Fibroblast of skin of right biceps (primary cell): Measurements from ENCODE around the gene MALSU1.
"Not testable (repeated sequence)": the region's sequence is repeated elsewhere in the genome, so short reads cannot be mapped to it uniquely, and the experiment has no call there.

Experiments
- DNase-seq: peaks from one replicate; pipeline ENCODE4 v3.0.0-alpha.2; 2013

MALSU1 gene

DNA sequence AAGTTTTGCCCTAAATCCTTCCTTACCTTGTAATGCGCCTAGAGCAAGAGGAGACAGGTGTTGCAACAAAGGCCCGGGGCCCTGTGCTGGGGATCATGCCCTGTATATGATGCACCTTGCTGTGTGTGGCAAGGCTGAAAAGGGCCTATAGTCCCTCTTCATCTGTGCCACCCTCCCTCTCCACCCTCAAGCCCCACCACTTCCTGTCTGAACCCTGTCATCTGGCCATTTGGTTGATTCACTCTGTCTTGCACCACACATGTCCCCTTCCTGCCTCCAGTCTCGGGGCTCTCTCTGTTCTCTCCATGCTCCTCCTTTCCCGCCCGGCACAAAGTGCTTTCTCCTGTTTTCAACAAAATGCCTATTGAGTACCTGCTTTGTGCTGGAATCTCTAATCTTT lies 11.5 kb upstream of the MALSU1 start:
- no peak for DNase-seq

DNA sequence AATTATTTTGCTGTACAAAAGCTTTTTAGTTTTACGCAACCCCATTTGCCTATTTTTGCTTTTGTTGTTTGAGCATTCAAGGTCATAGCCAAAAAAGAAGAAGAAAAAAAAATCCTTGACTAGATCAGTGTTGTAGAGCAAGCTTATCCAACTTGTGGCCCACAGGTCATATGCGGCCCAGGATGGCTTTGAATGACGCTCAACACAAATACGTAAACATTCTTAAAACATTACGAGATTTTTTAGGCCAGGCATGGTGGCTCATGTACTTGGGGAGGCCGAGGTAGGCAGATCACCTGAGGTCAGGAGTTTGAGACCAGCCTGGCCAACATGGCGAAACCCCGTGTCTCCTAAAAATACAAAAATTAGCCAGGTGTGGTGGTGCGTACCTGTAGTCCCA lies 8.1 kb upstream of the MALSU1 start:
- DNase-seq = no peak

DNA sequence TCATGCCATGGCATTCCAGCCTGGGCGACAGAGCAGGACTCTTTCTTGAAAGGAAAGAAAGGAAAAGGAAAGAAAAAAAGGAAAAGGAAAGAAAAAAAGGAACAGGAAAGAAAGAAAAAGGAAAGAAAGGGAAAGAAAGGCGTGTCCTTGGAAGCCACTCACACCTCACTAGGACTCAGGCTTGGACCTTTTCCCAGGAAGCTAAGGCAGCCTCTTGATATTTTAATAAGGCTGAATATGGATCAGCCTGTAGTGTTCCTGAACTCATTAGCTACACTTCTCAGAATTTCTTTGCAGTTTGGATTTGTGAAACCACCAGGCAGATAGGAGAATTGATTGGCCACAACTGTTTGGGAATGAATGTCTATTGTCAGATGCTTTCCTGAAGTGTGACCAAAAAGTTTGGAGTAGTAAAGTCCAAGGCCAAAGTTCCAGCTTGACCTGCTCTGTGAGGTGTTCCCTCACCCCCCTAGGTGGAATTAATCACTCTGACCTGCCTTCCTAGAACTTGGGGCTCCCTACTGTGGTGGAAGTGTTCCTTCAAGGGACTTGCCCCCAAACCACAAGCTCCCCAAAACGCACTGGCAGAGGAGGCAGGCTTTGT lies 7.1 kb upstream of the MALSU1 start:
- DNase-seq = no peak

DNA sequence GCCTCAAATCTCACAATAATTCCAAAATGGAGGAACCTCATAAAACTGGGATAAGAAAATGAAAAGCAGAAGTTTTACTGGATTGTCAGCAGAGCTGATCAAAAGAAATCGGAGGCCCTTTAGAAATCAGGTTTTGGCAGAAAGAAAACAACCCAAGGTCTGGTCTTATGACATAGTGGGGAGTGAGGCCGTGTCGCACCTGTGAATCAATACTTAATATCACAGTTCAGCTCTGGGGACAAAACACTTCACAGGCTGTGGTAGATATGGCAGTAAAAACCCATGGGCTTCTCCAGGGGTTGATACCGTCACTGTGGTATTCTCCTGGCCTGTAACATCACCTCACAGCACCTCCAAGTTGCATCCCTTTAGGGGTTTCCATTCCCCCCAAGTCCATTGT lies 6.5 kb upstream of the MALSU1 start:
- DNase-seq = no peak

DNA sequence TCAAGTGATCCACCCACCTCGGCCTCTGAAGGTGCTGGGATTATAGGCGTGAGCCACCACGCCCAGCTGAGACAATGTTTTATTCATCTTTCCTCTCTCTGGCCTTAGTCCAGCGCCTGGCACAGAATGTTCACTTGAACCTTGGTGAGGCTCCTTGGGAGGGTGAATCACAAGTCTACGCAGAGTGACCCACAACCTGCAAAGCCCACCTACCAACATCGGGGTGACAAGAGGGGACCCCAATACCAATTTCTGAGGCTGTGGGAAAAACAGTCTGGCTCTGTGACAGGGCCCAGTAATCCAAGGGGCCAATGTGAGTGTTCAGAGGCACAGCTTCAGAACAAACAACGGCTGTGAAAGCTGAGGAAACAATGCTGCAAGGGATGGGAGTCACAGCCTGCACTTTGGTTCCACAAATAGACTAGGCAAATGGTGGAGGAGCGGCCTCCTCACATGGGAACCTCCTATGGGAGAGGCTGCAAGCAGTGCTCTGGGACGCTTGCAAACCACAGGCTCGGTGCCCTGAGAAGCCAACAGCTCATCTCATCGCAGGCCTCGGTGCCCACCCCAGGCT lies 5.6 kb upstream of the MALSU1 start:
- no peak for DNase-seq

DNA sequence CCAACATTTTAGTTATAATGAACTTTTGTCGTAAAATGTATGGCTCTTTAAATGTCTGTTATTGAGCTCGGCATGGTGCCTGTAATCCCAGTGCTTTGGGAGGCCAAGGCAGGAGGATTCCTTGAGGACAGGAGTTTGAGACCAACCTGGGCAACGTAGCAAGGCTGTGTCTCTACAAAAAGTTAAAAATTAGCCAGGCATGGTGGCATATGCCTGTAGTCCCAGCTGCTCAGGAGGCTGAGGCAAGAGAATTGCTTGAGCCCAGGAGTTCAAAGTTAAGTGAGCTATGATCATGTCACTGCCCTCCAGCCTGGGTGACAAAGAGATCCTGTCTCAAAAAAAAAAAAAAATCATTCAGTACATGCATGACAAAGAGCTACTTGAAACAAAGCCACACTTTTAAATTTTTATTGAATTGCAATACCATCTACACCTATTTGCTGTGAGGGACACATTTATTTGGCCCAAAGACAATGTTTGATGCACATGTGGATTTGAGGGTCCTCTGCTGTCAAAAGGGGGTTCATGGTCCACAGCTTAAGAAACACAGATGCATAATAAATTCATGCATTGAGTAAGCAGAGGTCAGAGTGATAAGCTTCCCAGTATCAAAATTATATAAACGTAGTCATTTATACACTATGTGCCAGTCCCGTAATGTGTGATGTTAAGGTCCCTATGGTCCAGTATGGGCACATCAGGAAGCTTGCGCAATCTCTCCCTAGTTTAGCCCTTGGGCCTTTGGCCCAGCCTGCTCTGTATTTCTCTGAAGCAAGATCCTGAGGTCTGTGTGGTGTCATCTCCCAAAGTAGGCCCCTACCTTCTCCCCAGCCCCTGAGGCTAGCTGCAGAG lies 4.4 kb upstream of the MALSU1 start:
- DNase-seq = no peak

DNA sequence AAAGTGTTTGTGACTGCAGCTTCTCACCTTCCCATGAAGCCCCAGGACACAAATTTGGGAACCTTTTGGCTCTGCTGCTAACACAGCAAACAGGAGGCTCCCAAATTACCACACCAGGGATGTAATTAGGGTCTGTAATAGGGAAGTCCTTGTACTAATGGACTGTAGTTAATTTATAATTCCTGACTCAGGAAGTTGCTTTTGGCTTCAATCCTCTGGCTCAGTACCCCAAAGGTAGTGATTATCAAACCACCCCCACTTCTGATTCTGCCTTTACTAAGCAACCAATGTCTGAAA lies 3.8 kb upstream of the MALSU1 start:
- no peak for DNase-seq

DNA sequence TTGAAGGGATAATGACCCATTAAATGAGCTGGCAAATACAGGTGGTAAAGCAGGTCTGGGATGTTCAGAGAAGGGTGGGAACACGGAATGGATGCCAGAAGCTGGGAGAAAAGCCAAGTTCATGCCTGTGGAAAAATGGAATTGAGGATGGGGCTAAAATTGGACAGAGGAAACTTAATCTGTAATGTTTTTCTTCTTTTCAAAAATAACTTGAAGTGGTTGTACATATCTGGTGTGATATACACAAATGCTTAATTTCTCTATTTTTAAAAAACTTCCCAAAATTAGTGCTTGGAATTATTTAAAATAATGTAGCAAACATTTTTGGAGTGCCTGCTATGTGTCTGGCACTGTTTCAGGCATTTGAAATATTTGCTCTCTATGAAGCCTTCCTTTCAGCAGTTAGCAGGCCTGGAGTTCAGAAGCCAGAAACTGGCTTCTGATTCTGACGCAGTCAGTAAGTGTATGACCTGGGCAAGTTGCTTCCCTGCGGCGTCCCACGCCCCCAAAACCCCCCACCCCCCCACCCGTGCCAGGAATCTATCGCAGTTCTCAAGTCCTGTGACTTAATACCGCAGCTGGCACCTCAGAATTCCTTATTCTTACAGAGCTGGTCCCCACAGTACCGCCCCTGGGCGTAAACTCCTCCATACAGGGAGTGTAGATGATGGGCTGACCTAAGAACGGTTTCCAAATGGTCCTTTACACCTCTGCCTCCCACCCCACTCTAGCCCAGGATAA lies 828 bp upstream of the MALSU1 start:
- DNase-seq = peak; percentile 78

DNA sequence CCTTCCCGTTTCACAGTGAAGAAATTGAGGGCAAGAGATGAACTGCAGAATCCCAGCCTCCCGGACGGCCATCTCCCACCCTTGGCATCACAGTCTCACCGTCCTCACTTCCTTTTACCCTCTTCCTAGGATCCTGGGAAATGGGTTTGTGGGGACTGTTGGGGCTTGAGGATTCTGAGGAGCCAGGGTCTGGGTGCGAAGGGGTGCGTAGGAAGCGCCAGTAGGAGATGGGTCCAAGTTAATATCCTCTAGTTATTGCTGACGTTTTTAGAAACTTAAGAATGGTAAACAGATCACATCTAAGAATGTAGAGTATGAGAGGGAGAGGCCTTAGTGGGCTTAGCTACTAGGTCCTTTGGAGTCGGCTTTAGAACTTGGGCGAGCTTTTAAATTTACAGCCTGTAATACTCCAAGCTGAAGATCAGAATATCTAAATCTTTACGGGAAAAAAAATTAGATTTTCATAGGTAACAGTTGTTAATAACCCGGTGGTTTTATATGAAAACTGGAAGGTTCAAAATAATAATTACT lies 696 bp downstream of the MALSU1 start:
- peak; percentile 10 for DNase-seq

DNA sequence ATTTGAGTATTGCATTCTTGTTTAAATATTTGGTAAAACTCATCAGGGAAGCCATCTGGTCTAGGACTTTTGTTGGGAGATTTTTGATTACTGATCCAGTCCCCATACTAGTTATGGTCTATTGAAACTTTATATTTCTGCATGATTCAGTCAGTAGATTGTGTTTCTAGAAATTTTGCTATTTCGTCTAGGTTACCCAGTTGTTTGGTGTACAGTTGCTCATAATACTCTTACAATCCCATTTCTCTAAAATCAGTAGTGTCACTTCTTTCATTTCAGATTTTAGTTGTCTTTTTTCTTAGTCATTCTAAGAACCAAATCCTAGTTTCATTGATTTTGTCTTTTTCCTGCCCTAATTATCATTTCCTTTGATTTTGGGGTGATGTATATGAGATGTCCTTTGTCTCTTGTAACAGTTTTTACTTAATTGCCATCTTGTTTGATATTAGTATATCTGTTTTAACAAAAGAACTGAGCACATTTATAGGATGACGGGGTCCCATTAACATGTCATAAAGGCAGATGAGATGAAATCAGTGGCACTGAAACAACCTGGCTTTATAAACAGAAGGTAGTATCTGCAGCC lies 7.9 kb downstream of the MALSU1 start:
- no peak for DNase-seq

DNA sequence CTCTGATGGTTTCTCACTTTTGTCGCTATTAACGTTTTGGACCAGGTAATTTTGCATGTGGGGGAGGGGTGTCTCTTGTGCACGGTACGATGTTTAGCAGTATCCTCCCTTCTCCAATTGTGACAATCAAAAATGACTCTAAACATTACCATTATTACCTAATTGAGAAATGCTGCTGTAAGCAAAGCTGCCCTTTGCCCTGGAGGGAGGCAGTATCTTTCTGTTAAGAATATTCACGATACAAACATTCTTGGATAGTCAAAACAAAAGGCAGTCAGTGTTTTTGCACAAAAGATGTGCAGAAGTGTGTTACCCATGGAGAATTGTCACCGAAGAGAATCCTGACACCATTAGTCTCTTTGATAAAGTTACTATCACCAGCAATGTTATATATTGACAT lies 9.6 kb downstream of the MALSU1 start:
- DNase-seq = no peak

DNA sequence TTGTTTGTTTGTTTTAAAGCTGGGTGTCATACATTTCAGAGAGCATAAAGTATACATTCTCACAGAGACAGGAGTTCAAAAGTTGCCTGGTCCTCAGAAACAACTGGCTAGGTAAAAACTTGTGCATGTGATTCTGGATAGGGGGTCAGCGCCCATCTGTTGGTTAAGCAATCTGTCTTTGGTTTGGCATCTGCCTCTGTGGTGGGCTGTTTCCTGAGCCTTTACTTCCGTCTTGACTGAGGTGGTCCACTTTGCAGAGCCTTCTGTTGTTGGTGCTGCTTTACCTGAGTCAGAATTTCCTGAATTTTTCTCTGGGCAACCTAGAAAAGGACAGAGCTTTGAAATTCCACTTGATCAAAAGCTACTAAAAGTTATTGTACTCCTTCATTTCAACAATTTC lies 13.0 kb downstream of the MALSU1 start:
- not testable (repeated sequence) for DNase-seq

DNA sequence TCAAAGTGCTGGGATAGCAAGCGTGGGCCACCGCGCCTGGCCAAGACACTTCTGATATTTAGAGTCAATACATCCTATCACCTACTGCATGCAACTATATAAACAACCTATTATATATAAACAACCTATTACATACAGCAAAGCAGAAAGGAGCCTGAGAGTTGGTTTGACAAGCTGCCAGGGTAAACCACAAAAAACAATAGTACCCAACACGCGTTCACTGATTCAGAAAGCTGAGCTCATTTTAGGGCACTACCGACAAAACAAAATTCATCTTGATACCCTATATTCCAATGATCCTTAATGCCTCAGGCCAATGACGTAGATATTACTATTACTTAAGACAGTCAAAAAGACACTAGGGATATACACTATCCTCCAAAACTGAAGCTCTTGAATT lies 16.2 kb downstream of the MALSU1 start:
- no peak for DNase-seq

DNA sequence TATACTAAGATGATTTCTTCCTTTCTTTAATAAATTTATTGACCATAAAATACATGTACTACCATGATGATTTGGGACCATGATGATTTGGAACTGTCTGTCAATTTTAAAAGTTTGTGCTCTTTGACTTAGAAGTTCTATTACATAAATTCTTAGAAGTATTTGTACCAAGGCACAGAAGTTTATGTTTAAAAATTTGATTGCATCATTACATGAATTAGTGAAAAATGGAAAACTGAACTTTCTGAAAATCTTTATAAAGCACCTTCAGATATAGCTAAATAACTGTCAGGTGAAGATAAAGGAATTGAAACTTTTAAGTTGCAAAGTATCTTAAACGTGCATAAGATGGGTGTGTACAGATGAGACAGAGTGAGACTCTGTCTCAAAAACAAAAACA lies 32.0 kb downstream of the MALSU1 start:
- no peak for DNase-seq

DNA sequence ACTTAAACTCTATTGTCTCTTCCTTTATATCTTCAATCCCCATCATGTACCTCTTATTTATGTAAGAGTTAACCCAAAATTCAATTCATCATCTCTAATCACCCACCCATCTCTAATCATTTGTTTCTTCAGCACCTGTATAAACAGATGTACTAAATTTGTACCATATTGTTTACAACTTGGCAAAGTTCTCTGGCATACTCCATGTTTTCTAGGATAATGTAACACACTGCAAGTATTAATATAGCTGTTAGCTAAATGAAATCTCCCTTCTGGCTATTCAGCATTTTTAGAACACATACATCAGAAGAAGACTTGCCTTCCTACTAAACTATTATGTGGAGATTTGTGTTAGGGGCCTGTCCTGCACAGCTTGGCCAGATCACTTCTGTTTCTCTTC lies 33.1 kb downstream of the MALSU1 start:
- no peak for DNase-seq

DNA sequence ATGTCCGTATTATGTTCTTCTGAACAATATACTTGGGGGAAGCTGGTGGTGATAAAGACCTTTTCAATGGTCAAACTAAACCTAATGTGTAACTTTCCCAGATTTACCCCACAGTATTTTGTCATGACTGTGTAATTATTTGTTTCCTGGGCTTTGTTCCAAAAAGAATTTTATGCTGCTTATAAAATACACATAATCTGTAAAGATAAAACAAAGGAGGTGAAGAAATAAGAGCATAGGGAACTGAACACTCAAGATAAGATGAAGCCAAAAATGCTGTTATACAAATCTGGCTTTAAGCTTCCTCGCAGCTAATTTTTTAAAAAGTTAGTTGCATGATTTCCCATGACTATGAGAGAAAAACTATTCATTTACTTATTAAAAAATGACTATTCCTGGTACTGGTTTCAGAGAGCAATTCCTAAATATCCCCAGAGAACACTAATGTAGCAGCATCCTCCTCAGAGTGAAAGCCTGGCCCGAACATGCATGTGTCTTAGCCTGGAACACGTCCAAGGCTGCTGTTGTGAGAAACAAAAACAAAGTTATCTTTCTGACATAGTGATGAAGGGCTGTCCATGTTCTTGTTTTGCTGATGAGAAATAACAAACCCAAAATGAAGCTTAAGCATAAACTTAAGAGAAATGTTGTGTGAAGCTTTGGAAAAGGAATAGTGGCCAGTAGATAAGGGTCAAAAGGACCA lies 33.9 kb downstream of the MALSU1 start:
- DNase-seq = peak; percentile 42

DNA sequence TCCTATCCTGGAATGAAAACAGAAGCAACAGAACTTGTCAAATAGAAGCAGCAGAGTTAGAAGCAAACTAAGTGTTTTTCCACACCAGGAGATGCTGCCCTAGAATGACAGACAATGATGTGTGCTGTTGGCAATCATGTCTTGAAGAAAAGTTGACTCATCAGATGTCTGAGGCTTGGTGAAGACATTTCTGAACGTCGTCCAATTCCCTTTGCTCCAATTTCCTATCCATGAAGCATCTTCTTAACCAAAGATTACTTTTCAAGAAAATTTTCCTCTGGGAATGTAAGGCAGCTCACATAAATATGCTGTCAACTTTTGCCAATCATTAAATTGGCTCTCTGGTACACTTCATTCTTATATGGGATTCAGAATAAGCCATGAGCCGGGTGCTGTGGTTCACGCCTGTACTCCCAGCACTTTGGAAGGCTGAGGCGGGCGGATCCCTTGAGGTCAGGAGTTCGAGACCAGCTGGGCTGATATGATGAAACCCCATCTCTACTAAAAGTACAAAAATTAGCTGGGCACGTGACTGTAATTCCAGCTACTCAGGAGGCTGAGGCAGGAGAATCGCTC lies 34.6 kb downstream of the MALSU1 start:
- DNase-seq = peak; percentile 97

DNA sequence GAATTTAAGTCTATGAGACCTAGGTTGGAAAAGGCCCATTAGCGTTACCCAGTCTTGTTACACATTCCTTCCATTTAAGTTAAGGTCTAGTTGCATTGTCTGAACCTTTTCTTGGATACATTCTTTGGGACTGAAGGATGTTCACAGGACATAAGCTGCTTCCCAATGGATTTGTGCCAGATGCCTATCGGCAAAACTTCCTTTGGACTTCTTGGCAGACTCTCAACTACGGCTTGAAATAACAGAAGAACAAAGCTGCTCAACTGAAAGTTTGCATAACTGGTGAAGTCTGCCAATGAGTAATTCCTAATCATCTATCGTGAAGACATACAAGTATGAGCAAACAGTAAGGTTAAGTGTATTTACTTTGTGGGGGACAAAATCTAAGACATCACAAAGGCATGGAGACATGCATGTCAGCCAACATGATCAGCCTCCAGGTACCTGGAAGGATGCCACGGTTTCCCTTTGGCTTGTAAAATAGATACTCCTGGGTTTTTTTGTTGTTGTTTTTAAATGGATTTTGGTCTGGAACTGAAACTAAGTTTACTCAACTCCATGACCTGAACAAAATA lies 35.4 kb downstream of the MALSU1 start:
- DNase-seq = peak; percentile 99

DNA sequence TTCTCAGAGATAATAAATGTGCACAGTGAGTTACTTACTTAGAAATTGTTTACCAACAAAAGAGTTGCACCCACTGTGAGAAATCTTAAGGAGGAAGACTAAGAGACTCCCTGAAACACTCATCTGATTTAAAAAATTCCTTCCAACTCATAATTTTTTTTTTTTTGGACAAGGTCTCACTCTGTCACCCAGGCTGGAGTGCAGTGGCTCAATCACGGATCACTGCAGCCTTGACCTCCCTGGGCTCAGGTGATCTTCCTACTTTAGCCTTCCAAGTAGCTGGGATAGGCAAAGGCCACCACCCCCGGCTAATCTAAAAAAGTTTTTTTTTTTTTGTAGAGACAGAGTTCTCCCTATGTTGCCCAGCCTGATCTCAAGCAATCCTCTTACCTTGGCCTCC lies 36.0 kb downstream of the MALSU1 start:
- no peak for DNase-seq

DNA sequence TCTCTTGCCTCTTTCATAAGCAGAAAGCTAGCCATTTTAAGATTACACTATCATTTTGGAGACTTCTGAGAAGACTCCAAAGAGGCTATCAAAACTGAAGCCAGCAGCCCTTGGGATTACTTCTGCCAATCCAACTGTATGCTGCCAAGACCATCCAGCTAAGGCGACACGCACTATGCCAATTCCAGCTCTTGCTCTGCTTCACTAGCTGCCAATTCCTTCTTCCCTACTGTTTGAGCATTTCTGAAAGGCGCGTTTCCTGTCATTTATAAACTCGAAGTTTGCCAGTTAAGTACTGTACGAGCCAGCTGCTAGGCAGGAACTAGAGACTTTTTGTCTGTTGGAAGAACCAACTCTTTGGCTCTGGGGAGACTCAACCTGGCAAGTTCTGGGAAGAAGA lies 36.5 kb downstream of the MALSU1 start:
- DNase-seq = no peak

DNA sequence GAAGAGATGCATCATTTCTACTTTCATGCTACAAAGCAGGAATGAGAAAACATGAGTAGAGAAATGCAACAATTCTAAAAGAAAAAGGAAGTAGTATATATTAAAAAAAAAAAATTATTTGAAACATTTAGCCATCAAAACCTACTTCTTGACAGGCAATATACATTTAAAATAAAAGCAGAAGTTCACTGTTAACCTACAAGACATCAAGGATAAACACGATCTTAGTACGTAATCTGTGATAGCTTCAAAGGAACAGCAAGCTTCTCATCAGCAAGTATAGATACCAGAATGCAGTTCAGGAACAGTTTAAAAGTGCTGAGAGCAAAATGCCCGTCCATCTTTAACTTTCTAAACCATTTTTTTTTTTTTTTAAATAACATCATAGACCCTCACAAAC lies 36.9 kb downstream of the MALSU1 start:
- DNase-seq = no peak

DNA sequence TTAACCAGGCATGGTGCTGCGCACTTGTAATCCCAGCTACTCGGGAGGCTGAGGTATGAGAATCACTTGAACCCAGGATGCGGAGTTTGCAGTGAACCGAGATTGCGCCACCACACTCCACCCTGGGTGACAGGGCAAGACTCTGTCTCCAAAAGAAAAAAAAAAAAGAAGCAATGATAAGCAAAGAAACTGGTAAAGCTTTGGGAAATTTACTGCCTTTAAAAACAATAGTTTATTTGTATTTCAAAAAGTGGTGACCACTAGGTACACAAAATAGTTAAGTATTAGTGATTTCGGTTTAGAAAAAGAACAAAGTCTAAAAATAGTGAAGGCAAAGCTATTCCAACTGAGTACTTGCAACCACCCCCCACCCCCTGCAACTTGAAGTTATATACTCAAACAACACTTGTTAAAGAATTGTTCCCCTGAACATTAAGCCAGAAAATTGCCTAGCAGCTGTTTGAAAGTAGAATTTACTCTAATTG lies 37.7 kb downstream of the MALSU1 start:
- no peak for DNase-seq
